ENCODE measurements around the gene ABCA4.

GRCh38 chr1:94038511-94038910 lies 82.4 kb downstream of the ABCA4 start:
- no peak for TF ChIP-seq POLR2A (IDR thresholded peaks at IDR 0.05)
- TF ChIP-seq CTCF (IDR thresholded peaks at IDR 0.05): no peak
